GM12873 (cell line): ENCODE data around the gene RAX2.

Experiments
- TF ChIP-seq, protein P1 (sequence below): IDR thresholded peaks from 2 replicates; pipeline ENCODE4 v1.5.1; 2012; ENCODE audit warnings: low read depth, mild to moderate bottlenecking, moderate library complexity, low read length, control low read depth; ENCODE audit not compliant: insufficient read depth; ENCODE audit errors: missing control alignments

The RAX2 gene

DNA sequence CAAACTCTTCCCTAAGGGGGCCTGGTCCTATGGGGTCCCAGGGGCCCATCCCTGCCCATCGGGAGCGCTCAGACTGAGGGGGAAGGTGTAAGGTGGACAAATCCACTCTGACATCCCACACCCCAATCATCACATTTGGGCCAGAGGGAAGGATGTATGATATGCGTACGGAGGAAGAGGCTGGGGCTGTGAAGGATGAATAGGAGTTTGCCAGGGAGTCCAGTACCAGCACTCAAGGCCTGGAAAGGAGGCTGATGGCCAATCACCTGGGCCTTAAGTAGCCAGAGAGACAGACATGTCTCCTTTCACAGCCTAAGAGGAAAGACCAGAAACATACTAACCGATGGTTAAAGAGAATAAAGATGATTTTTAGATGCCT, 48.9 kb downstream of the RAX2 start:
- TF ChIP-seq, protein P1, sequence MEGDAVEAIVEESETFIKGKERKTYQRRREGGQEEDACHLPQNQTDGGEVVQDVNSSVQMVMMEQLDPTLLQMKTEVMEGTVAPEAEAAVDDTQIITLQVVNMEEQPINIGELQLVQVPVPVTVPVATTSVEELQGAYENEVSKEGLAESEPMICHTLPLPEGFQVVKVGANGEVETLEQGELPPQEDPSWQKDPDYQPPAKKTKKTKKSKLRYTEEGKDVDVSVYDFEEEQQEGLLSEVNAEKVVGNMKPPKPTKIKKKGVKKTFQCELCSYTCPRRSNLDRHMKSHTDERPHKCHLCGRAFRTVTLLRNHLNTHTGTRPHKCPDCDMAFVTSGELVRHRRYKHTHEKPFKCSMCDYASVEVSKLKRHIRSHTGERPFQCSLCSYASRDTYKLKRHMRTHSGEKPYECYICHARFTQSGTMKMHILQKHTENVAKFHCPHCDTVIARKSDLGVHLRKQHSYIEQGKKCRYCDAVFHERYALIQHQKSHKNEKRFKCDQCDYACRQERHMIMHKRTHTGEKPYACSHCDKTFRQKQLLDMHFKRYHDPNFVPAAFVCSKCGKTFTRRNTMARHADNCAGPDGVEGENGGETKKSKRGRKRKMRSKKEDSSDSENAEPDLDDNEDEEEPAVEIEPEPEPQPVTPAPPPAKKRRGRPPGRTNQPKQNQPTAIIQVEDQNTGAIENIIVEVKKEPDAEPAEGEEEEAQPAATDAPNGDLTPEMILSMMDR, result no peak

DNA sequence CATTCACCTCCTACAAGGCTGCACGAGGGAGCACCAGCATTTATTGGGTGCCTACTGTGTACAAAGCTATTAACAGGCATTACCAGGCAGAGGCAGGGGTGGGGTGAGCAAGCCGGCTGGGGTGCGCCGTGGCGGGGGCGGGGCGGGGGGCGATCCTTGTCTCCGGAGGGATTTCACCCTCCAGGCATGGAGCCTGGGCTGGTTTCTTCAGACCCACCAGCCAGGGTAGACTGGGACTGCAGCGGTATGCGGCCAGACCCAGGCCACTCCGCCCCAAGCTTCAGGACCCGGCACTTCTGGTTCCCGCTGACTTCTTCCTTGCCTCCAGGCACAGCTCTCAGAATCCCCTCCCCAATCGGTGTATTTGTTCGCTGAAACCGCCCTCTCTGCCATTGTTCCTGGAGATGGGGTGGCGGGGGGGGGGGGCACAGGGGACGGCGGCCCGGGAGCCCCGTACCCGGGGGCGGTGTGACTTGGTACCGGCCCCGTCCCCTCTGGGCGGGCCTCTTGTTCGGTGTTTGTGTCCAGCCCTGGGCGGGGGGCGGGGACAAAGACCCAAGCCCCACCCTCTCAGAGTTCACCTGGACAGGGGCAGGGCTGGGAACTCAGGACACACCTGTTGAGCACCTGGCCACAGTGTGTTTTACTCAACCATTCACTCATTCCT, 49.5 kb downstream of the RAX2 start:
- TF ChIP-seq, protein P1, result no peak

DNA sequence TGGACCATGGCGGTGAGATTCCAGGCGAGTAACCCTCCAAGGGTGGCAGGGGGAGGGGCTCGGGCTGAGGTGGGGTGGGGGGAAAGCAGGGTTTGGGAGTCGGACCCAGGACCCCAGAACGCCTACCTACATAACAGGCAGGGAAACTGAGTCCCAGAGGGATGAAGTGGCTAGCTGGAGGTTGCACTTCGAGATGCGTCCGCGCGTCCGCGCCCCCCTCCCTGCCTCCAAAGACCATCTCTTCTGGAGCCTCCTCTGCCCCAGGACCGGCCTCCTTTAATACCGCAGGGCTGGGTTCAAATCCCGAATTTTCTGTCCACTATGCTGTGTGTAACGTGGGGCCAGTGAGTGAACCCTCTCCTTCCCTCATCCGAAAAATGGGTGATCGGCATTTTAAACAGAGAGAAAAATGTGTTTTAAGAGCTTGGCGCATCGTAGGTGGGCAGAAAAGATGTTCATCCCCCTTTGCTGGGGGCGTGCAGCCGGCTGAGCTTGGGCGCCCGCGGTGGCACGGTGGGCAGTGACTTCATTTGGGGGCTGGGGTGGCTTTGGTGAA, 50.1 kb downstream of the RAX2 start:
- TF ChIP-seq, protein P1, result no peak

DNA sequence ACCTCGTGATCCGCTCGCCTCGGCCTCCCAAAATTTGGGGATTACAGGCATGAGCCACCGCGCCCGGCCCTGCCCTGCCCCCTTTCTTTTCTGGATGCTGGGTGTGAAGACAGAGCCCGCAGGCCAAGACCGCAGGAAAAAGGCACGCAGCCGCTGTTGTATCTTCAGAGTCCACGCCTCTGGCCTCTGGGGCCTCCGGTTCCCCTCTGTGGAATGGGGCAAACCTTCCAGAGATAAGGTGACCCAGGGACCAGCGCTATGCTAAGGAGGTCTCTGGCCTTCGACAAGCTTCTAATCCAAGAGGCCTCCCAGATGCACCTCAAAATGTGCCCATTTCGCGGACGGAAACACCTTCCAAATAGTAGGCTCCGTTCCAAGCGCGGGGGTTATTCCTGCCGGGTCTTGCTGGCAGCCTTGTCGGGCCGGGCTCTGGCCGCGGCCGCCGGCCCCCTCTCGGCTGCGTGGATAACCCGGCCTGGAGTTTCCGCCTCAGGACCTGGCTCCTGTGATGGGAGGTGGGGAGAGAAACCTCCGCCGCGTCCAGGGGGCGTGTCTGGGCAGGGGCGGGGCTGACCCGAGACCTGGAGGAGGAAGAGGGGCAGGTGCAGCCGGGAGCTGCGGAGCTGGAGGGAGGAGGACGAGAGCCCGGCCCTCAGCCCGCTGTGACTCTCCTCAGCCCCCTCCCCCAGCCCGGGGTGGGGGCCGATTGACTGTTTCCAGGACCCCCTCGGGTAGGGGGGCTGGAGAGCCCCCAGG, 50.7 kb downstream of the RAX2 start:
- TF ChIP-seq, protein P1, result no peak

DNA sequence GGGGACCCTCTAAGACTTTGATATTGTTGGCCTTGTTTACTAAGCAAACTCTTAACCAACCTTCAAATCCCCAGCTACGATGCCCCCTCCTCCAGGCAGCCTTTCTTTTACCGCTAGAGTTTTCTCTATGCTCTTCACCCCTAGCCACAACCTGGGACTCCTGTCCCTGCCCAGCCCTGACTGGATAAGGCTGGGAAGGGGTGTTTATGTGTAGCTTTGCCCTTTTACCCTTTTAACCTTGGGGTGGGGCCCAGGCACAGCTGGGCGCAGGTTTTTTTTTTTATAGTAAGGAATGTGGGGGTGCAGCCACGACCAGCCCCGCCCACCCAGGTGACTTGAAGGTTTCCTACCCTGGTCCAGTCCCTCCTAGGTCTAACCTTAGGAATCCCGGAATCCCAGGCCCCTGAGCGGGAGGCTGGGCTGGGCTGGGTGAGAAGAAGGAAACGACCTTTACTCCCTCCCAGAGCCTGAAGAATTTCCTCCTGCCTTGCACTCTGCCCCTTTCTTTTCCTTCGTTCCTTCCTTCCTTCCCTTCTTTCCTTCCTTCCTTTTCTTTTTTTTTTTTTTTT, 51.6 kb downstream of the RAX2 start:
- TF ChIP-seq, protein P1, result no peak

DNA sequence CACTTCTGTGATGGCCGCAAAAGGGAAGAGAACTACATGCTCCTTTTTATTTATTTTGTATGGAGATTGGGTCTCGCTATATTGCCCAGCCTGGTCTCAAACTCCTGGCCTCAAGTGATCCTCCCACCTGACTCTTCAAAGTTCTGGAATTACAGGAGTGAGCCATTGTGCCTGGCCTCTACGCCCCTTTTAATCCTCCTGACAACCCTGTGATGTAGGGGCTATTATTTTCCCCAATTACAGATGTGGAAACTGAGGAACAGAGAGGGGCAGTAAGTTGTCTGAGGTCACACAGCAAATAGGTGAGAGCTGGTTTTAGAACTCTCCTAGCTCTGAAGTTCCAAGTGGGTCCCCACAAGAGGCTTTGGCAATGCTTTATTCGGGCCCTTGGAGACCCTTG, 52.2 kb downstream of the RAX2 start:
- TF ChIP-seq, protein P1, result no peak
